Astrocyte (in vitro differentiated cells and primary cell): Measurements from ENCODE around the gene GHDC. TPM values are rescaled to one million over a fixed set of nuclear protein-coding genes. Genes with fewer than 3 reads are reported as not detected.
"Not testable (repeated sequence)": the region's sequence is repeated elsewhere in the genome, so short reads cannot be mapped to it uniquely, and the experiment has no call there.

ENCODE experiments used
- DNase-seq: peaks from one replicate; pipeline ENCODE4 v3.0.0-alpha.2; 2010; ENCODE audit warnings: low read depth
- FAIRE-seq: peaks from 2 replicates; lab custom pipeline; 2011; peaks lifted over from hg19 to GRCh38; lab: Jason Lieb, UNC
- H2AFZ ChIP-seq: 2 replicates; pipeline ENCODE4 v1.6.0; 2012; ENCODE audit warnings: low read depth, low read length, inconsistent platforms
- H3K27ac ChIP-seq: 2 replicates; pipeline ENCODE4 v1.5.1; 2011; ENCODE audit warnings: low read depth, low read length, inconsistent platforms
- H3K27me3 ChIP-seq: 2 replicates; pipeline ENCODE4 v1.6.0; 2011; ENCODE audit warnings: low read length, inconsistent platforms; ENCODE audit not compliant: insufficient read depth
- H3K36me3 ChIP-seq: 2 replicates; pipeline ENCODE4 v1.5.1; 2011; ENCODE audit warnings: low read length, inconsistent platforms; ENCODE audit not compliant: insufficient read depth
- H3K4me1 ChIP-seq: 2 replicates; pipeline ENCODE4 v1.5.1; 2011; ENCODE audit warnings: low read length, inconsistent platforms; ENCODE audit not compliant: insufficient read depth
- H3K4me2 ChIP-seq: 2 replicates; pipeline ENCODE4 v1.6.0; 2012; ENCODE audit warnings: low read length, inconsistent platforms
- H3K4me3 ChIP-seq: 2 replicates; pipeline ENCODE4 v1.5.1; 2011; ENCODE audit warnings: low read depth, mild to moderate bottlenecking, low read length, inconsistent platforms; ENCODE audit not compliant: insufficient read depth
- H3K79me2 ChIP-seq: 2 replicates; pipeline ENCODE4 v1.6.0; 2012; ENCODE audit warnings: mild to moderate bottlenecking, low read length, inconsistent platforms; ENCODE audit not compliant: insufficient read depth
- H3K9ac ChIP-seq: 2 replicates; pipeline ENCODE4 v1.6.0; 2012; ENCODE audit warnings: mild to moderate bottlenecking, low read length, inconsistent platforms
- H3K9me3 ChIP-seq: 2 replicates; pipeline ENCODE4 v1.5.1; 2012; ENCODE audit warnings: low read depth, mild to moderate bottlenecking, low read length, inconsistent platforms; ENCODE audit not compliant: insufficient read depth
- H4K20me1 ChIP-seq: 2 replicates; pipeline ENCODE4 v1.6.0; 2012; ENCODE audit warnings: low read length, inconsistent platforms; ENCODE audit not compliant: insufficient read depth
- H3K27ac Mint-ChIP-seq: one replicate; pipeline ENCODE4 v1.8.0; 2021; ENCODE audit warnings: mild to moderate bottlenecking, mixed read lengths; ENCODE audit not compliant: unreplicated experiment
- H3K27me3 Mint-ChIP-seq: one replicate; pipeline ENCODE4 v1.8.0; 2021; ENCODE audit warnings: low read depth, mixed read lengths; ENCODE audit not compliant: unreplicated experiment
- H3K36me3 Mint-ChIP-seq: one replicate; pipeline ENCODE4 v1.8.0; 2021; ENCODE audit warnings: low read depth, mixed read lengths; ENCODE audit not compliant: unreplicated experiment
- H3K4me1 Mint-ChIP-seq: one replicate; pipeline ENCODE4 v1.8.0; 2021; ENCODE audit warnings: low read depth, mixed read lengths; ENCODE audit not compliant: unreplicated experiment
- H3K4me3 Mint-ChIP-seq: one replicate; pipeline ENCODE4 v1.8.0; 2021; ENCODE audit warnings: mild to moderate bottlenecking, moderate library complexity, mixed read lengths; ENCODE audit not compliant: unreplicated experiment
- H3K9me3 Mint-ChIP-seq: one replicate; pipeline ENCODE4 v1.8.0; 2021; ENCODE audit warnings: mild to moderate bottlenecking, mixed read lengths; ENCODE audit not compliant: unreplicated experiment
- EZH2 ChIP-seq: IDR thresholded peaks from 2 replicates; pipeline ENCODE4 v1.6.1; 2012; ENCODE audit warnings: mild to moderate bottlenecking, low read length, inconsistent platforms; ENCODE audit not compliant: insufficient read depth
- total RNA-seq: library from RNA; stranded (reverse); gene quantifications from 2 replicates; pipeline ENCODE4 v1.2.1, GENCODE V29; 2021
- TF ChIP-seq, protein P1 (sequence below): IDR thresholded peaks from 2 replicates; pipeline ENCODE4 v1.5.1; 2011; ENCODE audit warnings: low read depth, mild to moderate bottlenecking, inconsistent platforms, low read length, moderate library complexity; ENCODE audit not compliant: insufficient read depth

The GHDC gene
- total RNA-seq, 1 donor from 2014 or later = 0.64 TPM

DNA sequence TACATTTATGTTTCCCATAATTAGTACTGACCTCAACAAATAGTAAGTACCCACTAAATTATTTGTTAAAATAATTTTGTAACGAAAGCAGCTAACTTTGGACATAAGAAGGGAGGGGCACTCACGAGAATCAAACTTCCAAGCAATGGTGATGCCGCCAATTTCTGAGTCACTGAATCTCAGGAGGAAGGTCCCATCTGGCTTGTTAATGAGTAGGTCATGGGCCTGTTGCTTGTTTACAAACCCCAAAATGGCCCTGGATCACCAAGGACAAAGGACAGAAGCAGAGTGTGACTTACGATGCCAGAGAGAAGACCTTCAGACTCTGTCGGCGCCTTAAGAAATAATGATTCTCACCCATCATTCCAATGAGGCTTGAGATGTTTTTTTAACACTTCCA, 15.8 kb upstream of the GHDC start:
- Histone ChIP-seq H3K27me3 (no peaks in the 10 kb centered on the region), H3K4me2 (no peak overlapping the region), H3K79me2 (no peaks in the 10 kb centered on the region), H3K4me1 (no peaks in the 10 kb centered on the region), H3K36me3 (peaks cover 36% of the 10 kb centered on the region), H3K27ac (no peak overlapping the region), H3K9me3 (no peaks in the 10 kb centered on the region), H4K20me1 (no peaks in the 10 kb centered on the region), H3K4me3 (no peak overlapping the region), H2AFZ (no peak overlapping the region), H3K9ac (no peak overlapping the region)
- FAIRE-seq = no peak
- DNase-seq = no peak
- Mint-ChIP-seq H3K4me3 (no peak overlapping the region), H3K27me3 (no peaks in the 10 kb centered on the region), H3K9me3 (no peaks in the 10 kb centered on the region), H3K4me1 (no peaks in the 10 kb centered on the region), H3K36me3 (peaks cover 9% of the 10 kb centered on the region), H3K27ac (no peak overlapping the region)
- TF ChIP-seq, protein P1, sequence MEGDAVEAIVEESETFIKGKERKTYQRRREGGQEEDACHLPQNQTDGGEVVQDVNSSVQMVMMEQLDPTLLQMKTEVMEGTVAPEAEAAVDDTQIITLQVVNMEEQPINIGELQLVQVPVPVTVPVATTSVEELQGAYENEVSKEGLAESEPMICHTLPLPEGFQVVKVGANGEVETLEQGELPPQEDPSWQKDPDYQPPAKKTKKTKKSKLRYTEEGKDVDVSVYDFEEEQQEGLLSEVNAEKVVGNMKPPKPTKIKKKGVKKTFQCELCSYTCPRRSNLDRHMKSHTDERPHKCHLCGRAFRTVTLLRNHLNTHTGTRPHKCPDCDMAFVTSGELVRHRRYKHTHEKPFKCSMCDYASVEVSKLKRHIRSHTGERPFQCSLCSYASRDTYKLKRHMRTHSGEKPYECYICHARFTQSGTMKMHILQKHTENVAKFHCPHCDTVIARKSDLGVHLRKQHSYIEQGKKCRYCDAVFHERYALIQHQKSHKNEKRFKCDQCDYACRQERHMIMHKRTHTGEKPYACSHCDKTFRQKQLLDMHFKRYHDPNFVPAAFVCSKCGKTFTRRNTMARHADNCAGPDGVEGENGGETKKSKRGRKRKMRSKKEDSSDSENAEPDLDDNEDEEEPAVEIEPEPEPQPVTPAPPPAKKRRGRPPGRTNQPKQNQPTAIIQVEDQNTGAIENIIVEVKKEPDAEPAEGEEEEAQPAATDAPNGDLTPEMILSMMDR = no peak
- TF ChIP-seq EZH2 = no peak

DNA sequence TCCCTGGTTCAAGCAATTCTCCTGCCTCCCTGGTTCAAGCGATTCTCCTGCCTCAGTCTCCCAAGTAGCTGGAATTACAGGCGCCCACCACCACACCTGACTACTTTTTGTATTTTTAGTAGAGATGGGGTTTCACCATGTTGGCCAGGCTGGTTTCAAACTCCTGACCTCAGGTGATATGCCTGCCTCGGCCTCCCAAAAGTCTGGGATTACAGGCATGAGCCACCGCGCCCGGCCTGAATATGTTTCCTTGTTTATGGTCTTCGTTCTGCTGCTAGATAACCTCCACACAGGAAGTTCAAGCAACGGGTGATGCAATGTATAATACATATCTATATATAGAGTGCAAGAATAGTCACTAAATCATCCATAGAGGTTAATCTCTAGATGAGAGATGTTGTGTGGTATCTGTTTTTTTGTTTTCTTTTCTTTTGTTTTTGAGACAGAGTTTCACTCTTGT, 11.9 kb upstream of the GHDC start:
- H3K36me3 ChIP-seq = peaks cover 29% of the 10 kb centered on the region
- not testable (repeated sequence) for FAIRE-seq, H3K9me3 ChIP-seq, H3K27ac Mint-ChIP-seq, H3K79me2 ChIP-seq, H3K9ac ChIP-seq, H3K9me3 Mint-ChIP-seq, H3K4me3 ChIP-seq, H3K27ac ChIP-seq, H3K4me3 Mint-ChIP-seq, H3K4me1 Mint-ChIP-seq, DNase-seq, H3K4me1 ChIP-seq, H2AFZ ChIP-seq, H3K4me2 ChIP-seq, H3K27me3 Mint-ChIP-seq, H3K27me3 ChIP-seq
- H4K20me1 ChIP-seq = peaks cover 11% of the 10 kb centered on the region
- H3K36me3 Mint-ChIP-seq = peaks cover 17% of the 10 kb centered on the region

DNA sequence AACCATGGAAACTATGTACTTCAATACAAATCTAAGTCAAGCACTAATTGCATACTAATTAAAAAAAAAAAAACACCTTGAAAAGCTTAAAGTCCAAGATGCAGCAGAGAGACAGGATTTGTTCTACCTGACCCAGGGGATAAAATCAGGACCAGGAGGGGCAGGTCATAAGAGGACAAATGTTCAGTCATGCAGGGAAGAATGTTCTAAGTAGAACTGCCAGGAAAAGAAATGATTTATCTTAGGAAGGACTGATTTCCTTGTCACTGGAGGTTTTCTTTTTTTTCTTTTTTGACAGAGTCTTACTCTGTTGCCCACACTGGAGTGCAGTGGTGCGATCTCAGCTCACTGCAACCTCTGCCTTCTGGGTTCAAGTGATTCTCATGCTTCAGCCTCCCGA, 9.1 kb upstream of the GHDC start:
- H3K9ac ChIP-seq = peak overlapping the region; percentile 23
- no peak for TF ChIP-seq EZH2
- TF ChIP-seq, protein P1 = no peak
- no peaks in the 10 kb centered on the region for H3K4me1 ChIP-seq
- H3K27me3 Mint-ChIP-seq = no peaks in the 10 kb centered on the region
- H3K4me3 Mint-ChIP-seq = no peak overlapping the region
- H3K27ac ChIP-seq = no peak overlapping the region
- no peak overlapping the region for H3K4me3 ChIP-seq
- no peak overlapping the region for H3K4me2 ChIP-seq
- H4K20me1 ChIP-seq = peaks cover 15% of the 10 kb centered on the region
- no peak overlapping the region for H2AFZ ChIP-seq
- H3K4me1 Mint-ChIP-seq = no peaks in the 10 kb centered on the region
- DNase-seq (no peak), FAIRE-seq (no peak)
- H3K9me3 Mint-ChIP-seq = no peaks in the 10 kb centered on the region
- H3K27me3 ChIP-seq = no peaks in the 10 kb centered on the region
- no peak overlapping the region for H3K27ac Mint-ChIP-seq
- no peaks in the 10 kb centered on the region for H3K79me2 ChIP-seq
- H3K9me3 ChIP-seq = no peaks in the 10 kb centered on the region
- peaks cover 18% of the 10 kb centered on the region for H3K36me3 ChIP-seq
- peaks cover 17% of the 10 kb centered on the region for H3K36me3 Mint-ChIP-seq
